DMS114 treated with DMSO at 0.1 percent for 48 hours (cell line): Measurements from ENCODE around the gene ISM2.

Source experiments
- DNase-seq: peaks from one replicate; lab custom pipeline; 2025; ENCODE audit not compliant: unreplicated experiment; lab: John Stamatoyannopoulos, UW

ISM2 gene

GRCh38 chr14:77470224-77470870, 28.3 kb downstream of the ISM2 start:
- DNase-seq = no peak

DNA sequence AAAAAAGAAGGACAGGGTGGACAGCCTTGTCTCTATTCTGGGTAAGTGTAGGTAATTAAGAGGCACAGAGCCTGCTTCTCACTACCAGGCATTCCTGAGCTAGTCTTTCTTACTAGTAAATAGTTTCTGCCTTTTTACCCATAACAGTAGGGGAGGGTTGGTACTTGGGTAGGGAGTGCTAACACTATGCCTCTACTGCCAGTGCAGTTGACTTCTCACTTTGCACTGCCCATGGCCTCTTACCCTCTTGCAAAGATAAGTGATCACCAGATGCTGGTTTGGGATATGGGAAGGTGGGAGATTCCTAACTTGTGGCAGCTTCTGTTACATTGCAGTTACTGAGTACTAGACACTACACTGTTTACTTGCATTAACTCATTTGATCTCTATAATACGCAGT, 29.1 kb downstream of the ISM2 start:
- DNase-seq = no peak

DNA sequence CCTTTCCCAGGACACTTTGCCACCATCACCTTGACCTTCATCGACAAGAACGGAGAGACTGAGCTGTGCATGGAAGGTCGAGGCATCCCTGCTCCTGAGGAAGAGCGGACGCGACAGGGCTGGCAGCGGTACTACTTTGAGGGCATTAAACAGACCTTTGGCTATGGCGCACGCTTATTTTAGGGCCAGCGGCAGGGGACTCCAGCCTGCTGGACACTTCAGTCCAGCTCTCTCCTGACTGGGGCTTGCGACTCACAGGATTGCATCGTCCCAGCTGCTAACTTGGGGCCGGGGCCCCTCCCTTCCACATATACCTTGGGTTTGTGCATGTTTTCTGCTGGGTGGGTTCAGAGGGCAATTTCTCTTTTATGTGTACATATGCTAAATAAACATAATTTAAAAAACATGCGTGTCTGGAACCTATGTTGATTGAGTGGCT, 29.5 kb downstream of the ISM2 start:
- no peak for DNase-seq

DNA sequence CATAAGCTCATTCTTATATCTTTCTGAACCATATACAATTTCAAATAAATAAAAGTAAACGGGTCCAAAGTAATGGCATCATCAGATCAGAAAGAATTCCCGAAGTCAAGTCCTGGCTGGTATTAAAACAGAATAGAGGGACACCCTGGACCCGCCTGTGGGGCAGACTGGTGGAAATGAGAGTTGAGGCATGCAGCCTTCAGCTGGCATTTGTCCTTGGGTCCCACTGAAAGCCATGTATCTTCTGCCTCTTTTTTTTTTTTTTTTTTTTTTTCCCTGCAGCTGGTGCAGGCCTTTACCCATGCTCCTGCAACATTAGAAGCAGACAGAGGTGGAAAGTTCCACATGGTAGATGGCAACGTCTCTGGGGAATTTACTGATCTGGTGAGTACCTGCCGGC, 30.8 kb downstream of the ISM2 start:
- DNase-seq = no peak

- peak; percentile 10 for DNase-seq
Observed at GRCh38 chr14:77459072-77459723, 39.4 kb downstream of the ISM2 start.

DNA sequence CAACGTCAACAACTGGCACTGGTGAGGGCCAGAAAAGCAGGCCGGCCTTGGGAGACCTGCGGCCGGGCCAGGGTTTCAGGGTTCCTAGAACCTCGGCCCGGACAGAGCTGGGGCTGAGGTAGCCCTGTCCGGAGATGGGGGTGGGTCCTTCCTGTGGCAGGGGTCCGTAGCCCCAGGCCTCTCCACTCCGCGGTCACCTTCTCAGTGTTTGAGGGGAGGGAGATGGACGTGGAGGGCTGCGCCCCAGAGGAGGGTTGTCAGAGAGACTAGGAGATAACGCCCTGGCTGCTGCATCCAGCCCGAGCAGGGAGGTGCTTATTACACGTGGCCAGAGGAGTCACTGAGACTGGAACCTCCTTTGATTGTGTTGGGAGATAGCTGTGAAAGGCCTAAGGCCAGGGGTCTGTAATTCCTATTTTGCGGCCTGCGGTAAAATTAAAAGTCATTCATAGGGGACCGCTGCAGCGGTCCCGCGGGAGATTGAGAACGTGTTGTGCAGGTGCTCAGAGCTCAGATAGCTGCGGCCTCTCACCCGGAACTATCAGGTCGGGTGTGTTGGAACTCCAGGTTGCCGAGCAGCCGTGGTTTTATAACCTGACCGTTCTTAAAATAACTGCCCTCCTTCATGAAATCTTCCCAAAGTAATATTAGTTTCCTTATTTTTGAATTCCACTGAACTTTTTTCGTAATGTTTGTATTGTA, 40.2 kb downstream of the ISM2 start:
- DNase-seq = no peak

DNA sequence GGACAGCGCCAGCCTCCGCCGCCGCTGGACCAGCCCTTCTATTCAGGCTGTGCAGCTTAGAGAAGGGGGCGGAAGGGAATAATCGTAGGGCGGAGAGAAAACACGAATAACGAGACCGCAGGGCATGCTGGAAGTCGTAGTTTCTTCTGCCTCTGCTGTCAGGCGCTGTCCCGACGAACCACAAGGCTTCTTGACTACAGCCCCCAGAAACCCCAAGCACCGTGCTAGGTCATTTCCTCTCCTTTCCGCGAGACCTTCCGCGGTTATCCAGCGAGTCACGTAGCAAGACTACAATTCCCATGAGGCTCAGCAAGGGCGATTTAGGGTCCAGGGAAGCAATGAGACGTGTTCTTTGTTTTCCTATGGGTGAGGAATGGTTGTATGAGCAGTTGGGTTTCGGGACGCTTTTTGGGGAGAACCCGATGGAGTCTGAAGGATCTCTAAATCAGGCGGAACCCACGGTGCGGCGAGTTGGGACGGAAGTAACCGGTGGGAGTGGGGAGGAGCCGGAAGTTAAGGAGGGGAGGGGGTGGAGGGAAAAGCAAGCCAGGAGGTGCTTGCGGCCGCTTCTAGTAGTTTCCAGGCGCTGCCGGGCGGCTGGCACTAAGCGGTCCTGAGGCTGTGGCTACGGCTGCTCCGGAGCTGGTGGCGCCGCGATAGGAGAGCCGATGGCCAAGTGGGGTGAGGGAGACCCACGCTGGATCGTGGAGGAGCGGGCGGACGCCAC, 40.9 kb downstream of the ISM2 start, which contains the start of the genes AHSA1 and VIPAS39:
Gene AHSA1 (plus strand): TSS at position 572 of the 727 bp plus-strand sequence. CDS start 97 bp downstream, at position 669.
Gene VIPAS39 (minus strand): TSS at position 80 of the 727 bp plus-strand sequence. CDS start 3,499 bp downstream, outside the sequence.
- DNase-seq = peak; percentile 98

DNA sequence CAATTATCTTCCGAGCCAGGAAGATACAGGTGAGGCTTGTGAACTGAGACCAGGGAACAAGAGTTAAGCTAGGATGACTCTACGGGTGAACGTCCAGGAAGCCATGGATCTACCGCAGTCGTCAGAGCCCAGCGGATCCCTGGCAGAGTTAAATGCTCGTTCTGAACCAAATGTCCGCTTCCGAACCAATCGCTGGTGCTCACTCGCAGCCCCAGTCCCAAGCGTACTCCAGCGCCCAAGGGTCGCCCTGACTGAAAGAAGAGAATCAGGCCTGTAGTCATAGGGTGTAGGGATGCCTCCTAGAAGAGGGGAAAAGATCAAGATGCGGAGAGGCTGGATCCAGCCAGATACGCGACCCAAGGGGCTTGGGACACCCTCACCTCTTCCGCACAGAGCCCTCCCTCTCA, 41.5 kb downstream of the ISM2 start:
- DNase-seq = no peak

DNA sequence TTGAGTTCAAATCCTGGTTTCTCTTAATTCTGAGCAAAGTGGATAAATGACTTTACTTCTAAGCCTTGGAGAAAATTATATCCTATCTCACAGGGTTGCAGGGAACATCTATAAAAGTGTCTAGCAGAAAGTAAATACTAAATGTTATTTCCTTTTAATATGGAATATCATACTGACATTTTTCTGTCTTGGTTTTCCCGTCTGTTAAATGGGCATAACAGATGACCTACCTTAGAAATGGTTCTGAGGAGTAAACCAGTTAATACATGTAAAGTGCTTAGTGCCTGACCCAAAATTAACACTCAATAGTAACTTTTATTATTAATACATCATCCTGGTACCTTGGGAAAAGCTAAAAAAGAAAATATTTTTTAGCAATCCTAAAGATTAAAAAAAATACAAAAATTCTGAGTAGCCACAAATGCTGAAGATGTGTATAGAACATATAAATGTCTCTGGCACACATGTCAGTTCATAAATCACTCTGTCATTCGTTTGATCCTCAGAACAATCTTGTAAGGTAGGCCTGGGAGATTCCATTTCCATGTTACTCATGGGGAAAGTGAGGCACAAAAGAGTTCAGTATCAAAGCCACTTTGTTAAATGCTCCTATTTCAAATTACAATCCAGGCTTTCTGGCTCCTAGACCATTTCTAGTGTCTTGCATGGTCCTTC, 42.5 kb downstream of the ISM2 start:
- no peak for DNase-seq

DNA sequence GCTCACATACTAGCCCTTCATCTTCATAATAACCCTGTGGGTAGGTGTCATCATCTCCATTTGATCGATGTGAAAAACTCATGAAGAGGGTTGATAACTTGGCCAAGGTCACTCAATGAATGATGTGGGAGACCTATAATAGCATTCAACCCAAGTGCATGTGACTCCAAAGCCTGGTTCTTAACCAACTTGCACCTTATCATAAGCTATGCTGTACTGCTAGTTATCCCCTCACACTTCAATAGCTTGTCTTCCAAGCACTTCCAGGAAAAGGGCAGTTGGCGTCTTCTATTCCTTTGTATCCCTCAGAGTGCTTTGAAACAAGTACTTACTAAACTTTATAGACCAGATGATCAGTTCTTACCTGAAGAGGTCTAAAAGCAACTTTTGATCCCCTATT, 56.4 kb downstream of the ISM2 start:
- DNase-seq = no peak

DNA sequence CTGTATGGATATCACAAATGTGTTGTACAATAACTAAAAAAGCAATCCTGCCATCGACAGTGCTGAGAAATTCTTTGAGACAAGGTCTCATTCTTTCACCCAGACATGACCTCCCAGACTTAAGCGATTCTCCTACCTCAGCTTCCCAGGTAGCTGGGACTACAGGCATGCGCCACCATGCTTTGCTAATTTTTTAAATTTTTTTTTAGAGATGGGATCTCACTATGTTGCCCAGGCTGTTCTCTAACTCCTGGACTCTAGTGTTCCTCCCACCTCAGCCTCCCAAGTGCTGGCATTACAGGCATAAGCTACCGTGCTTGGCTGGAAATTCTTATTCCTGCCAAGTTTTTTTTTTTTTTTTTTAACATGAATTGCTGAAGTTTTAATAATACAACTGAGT, 58.8 kb downstream of the ISM2 start:
- no peak for DNase-seq

DNA sequence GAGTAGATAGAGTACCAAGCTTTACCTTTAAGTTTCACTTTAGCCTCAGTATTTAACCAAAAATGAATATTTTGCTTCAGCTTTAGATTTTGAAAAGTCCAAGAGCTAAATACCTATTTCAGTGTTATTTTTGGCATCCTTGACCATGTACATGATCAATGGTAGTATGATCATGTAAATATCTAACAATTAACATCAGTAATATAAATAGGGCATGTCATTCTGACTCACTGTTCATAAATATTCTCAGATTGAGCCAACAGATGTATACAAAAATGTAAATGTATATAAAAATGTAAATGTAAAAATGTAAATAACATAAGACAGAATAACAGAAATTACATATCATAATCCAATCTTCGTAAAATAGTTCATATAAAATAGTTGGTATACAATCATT, 60.0 kb downstream of the ISM2 start:
- DNase-seq = no peak

DNA sequence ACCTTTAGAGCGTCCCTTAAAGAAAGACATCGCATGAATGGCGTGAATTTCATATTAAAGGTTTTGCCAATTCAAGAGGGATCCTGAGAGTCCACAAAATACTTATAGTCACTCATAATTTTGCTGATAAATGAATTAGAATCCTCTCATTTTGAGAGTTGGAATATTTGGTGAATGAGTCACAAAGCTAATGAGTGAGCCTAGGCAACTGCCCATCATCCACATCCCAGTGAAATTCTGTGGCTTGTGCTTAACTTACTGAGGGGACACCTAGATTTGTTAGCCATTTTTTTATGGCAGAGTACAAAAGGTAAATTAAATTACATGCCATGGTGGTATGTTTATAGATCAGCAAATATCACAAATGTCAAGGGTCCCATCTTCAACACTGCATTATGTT, 62.6 kb downstream of the ISM2 start:
- DNase-seq = no peak

DNA sequence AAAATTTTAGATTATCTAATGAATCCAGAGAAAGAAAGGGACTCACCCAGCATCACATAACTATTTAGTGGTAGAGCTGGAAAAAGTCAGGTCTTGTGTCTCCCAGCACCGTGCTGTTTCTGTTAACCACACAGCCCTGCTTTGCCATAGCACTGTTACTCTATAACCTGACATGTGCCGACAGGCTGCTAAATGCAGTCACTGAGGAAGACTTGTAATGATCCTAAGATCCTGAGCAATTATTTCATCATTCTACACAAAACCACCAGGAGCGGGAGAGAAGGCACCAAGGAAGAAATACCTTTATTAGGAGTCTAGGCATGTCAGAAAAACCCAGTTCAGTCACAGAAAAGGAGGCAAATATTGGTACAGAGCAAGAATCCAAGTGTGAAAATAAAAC, 72.2 kb downstream of the ISM2 start:
- no peak for DNase-seq

DNA sequence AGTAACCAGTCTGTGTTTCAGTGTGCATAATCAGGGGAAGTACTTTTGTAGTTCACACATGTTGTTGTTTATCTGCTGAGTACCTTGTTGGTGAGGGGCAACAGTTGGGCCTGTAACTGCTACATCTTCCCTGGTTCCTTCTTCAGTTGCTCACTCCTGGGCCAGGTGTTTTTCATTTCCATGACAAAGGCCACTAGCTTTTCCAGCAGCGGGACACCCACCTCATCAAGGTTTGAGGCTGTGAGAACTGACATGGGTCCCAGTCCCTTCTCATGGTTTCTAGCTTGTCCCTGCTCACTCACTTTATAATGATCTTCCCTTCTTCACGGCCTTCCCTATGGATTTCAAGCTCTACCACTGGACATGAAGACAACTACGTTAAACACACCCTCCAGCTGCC, 73.8 kb downstream of the ISM2 start:
- no peak for DNase-seq
